Trophoblast cell (in vitro differentiated cells and primary cell): ENCODE results near the gene GRB7.
"Not testable (repeated sequence)": the region's sequence is repeated elsewhere in the genome, so short reads cannot be mapped to it uniquely, and the experiment has no call there.

Experiments
- DNase-seq, 2 donors: peaks; one replicate each; pipeline ENCODE4 v3.0.0-alpha.2; 2016
- H2AFZ ChIP-seq: 2 replicates; pipeline ENCODE4 v1.6.1; 2013; ENCODE audit warnings: low read length, moderate library complexity, mild to moderate bottlenecking; ENCODE audit not compliant: insufficient read depth, poor library complexity
- H2AK5ac ChIP-seq: 2 replicates; pipeline ENCODE4 v1.6.1; 2013; ENCODE audit warnings: mild to moderate bottlenecking, low read length
- H2BK120ac ChIP-seq: 2 replicates; pipeline ENCODE4 v1.6.1; 2013; ENCODE audit warnings: low read length, mild to moderate bottlenecking, moderate library complexity; ENCODE audit not compliant: insufficient read depth, poor library complexity
- H2BK12ac ChIP-seq: 2 replicates; pipeline ENCODE4 v1.6.1; 2013; ENCODE audit warnings: mild to moderate bottlenecking, low read length, moderate library complexity
- H2BK5ac ChIP-seq: 2 replicates; pipeline ENCODE4 v1.6.1; 2013; ENCODE audit warnings: low read length, low read depth, moderate library complexity, mild to moderate bottlenecking; ENCODE audit not compliant: poor library complexity
- H3K14ac ChIP-seq: 2 replicates; pipeline ENCODE4 v1.6.1; 2013; ENCODE audit warnings: mild to moderate bottlenecking, low read length
- H3K18ac ChIP-seq: 2 replicates; pipeline ENCODE4 v1.6.1; 2013; ENCODE audit warnings: mild to moderate bottlenecking, low read length
- H3K23ac ChIP-seq: 2 replicates; pipeline ENCODE4 v1.6.1; 2013; ENCODE audit warnings: low read length
- H3K27ac ChIP-seq: 2 replicates; pipeline ENCODE4 v1.5.1; 2013; ENCODE audit warnings: low read depth, mild to moderate bottlenecking, inconsistent platforms, low read length, moderate library complexity
- H3K27me3 ChIP-seq: 2 replicates; pipeline ENCODE4 v1.6.1; 2013; ENCODE audit warnings: inconsistent platforms, mild to moderate bottlenecking, low read length, moderate library complexity; ENCODE audit not compliant: insufficient read depth
- H3K36me3 ChIP-seq, 2 experiments: 1 replicate in 1 of 2; 2 replicates in 1 of 2; pipeline ENCODE4 v1.6.1; 2013; ENCODE audit warnings: low read length in 2 of 2, mild to moderate bottlenecking in 2 of 2, moderate library complexity in 1 of 2; ENCODE audit not compliant: insufficient read depth in 2 of 2, control insufficient read depth in 1 of 2
- H3K4ac ChIP-seq: 2 replicates; pipeline ENCODE4 v1.6.1; 2013; ENCODE audit warnings: low read depth, mild to moderate bottlenecking, low read length, moderate library complexity
- H3K4me1 ChIP-seq, 2 experiments: 1 replicate in 1 of 2; 2 replicates in 1 of 2; pipeline ENCODE4 v1.6.1; 2013; ENCODE audit warnings: low read length in 2 of 2, mild to moderate bottlenecking in 2 of 2, moderate library complexity in 1 of 2; ENCODE audit not compliant: insufficient read depth in 2 of 2, control insufficient read depth in 1 of 2
- H3K4me2 ChIP-seq: 2 replicates; pipeline ENCODE4 v1.6.1; 2013; ENCODE audit warnings: inconsistent platforms, mild to moderate bottlenecking, low read length, moderate library complexity
- H3K4me3 ChIP-seq: 2 replicates; pipeline ENCODE4 v1.5.1; 2013; ENCODE audit warnings: mild to moderate bottlenecking, low read depth, low read length, inconsistent platforms
- H3K79me1 ChIP-seq: one replicate; pipeline ENCODE4 v1.6.1; 2013; ENCODE audit warnings: low read length
- H3K79me2 ChIP-seq: 2 replicates; pipeline ENCODE4 v1.6.1; 2013; ENCODE audit warnings: low read length, mild to moderate bottlenecking; ENCODE audit not compliant: control insufficient read depth, insufficient read depth, poor library complexity
- H3K9ac ChIP-seq: 2 replicates; pipeline ENCODE4 v1.6.1; 2013; ENCODE audit warnings: mild to moderate bottlenecking, low read length
- H3K9me3 ChIP-seq: 2 replicates; pipeline ENCODE4 v1.6.1; 2013; ENCODE audit warnings: low read depth, mild to moderate bottlenecking, control low read depth, inconsistent platforms, low read length; ENCODE audit not compliant: insufficient read depth
- H4K12ac ChIP-seq: 2 replicates; pipeline ENCODE4 v1.6.1; 2013; ENCODE audit warnings: low read depth, mild to moderate bottlenecking, low read length, moderate library complexity
- H4K8ac ChIP-seq: 2 replicates; pipeline ENCODE4 v1.6.1; 2013; ENCODE audit warnings: low read depth, mild to moderate bottlenecking, low read length, moderate library complexity
- H4K91ac ChIP-seq: one replicate; pipeline ENCODE4 v1.6.1; 2013; ENCODE audit warnings: low read depth, mild to moderate bottlenecking, low read length, moderate library complexity
- whole genome bisulfite sequencing: extraction: QIAGEN DNeasy Blood & Tissue Kit; methylation state at CpG from one replicate; pipeline ENCODE4 v1.1.7; 2013; ENCODE audit warnings: missing lambda C conversion rate; ENCODE audit not compliant: insufficient read length, insufficient coverage; ENCODE audit errors: extremely low coverage; 5-methylcytosine and 5-hydroxymethylcytosine counted together

The GRB7 gene

GRCh38 chr17:39745335-39746144, 7.8 kb downstream of the GRB7 start:
- H3K23ac ChIP-seq, result no peak overlapping the region
- no peak overlapping the region for H3K9ac ChIP-seq
- H3K27ac ChIP-seq, result no peak overlapping the region
- H4K8ac ChIP-seq, result no peak overlapping the region
- H3K4me2 ChIP-seq, result no peak overlapping the region
- peaks cover 3 to 7% of the 10 kb centered on the region in 2 experiments for H3K4me1 ChIP-seq
- no peak overlapping the region for H2BK5ac ChIP-seq
- H3K4ac ChIP-seq, result no peak overlapping the region
- DNase-seq, result no peak
- no peak overlapping the region for H3K18ac ChIP-seq
- H2BK120ac ChIP-seq, result no peak overlapping the region
- no peak overlapping the region for H2AFZ ChIP-seq
- no peaks in the 10 kb centered on the region for H3K27me3 ChIP-seq
- no peak overlapping the region for H4K12ac ChIP-seq
- peaks cover 2% of the 10 kb centered on the region for H3K79me1 ChIP-seq
- no peaks in the 10 kb centered on the region for H3K79me2 ChIP-seq
- H3K4me3 ChIP-seq, result no peak overlapping the region
- H4K91ac ChIP-seq, result no peak overlapping the region
- no peaks in the 10 kb centered on the region for H3K9me3 ChIP-seq
- no CpG with 5 or more reads among the region's 23 CpGs for WGBS
- H2AK5ac ChIP-seq, result no peak overlapping the region
- peaks cover 32 to 34% of the 10 kb centered on the region in 2 experiments for H3K36me3 ChIP-seq
- H3K14ac ChIP-seq, result no peak overlapping the region
- no peak overlapping the region for H2BK12ac ChIP-seq

GRCh38 chr17:39746145-39746461, 8.4 kb downstream of the GRB7 start:
- Histone ChIP-seq H3K4me3 (no peak overlapping the region), H3K4me2 (no peak overlapping the region)
- no CpG with 5 or more reads among the region's 7 CpGs for WGBS

GRCh38 chr17:39747745-39748144, 10.0 kb downstream of the GRB7 start:
- Histone ChIP-seq H2BK5ac (no peak overlapping the region), H2BK12ac (no peak overlapping the region), H4K8ac (no peak overlapping the region), H3K27ac (no peak overlapping the region), H2AK5ac (no peak overlapping the region), H3K18ac (no peak overlapping the region), H3K79me2 (no peaks in the 10 kb centered on the region), H3K9me3 (no peaks in the 10 kb centered on the region), H3K79me1 (peaks cover 2% of the 10 kb centered on the region), H3K4me2 (no peak overlapping the region), H3K23ac (no peak overlapping the region), H3K4me3 (no peak overlapping the region), H3K4ac (no peak overlapping the region), H3K27me3 (no peaks in the 10 kb centered on the region), H3K14ac (no peak overlapping the region), H2BK120ac (no peak overlapping the region), H3K36me3 (peaks cover 28 to 30% of the 10 kb centered on the region in 2 experiments), H4K12ac (no peak overlapping the region), H3K9ac (no peak overlapping the region), H3K4me1 (peaks cover 3 to 7% of the 10 kb centered on the region in 2 experiments), H4K91ac (no peak overlapping the region), H2AFZ (no peak overlapping the region)
- no peak for DNase-seq
- WGBS, result no CpG with 5 or more reads among the region's 4 CpGs

More at GRCh38 chr17:39746145-39746461, 8.4 kb downstream of the GRB7 start:
- peaks cover 2% of the 10 kb centered on the region for H3K79me1 ChIP-seq
- no peak for DNase-seq
- no peaks in the 10 kb centered on the region for H3K27me3 ChIP-seq
- H2BK5ac ChIP-seq, result no peak overlapping the region
- H2BK12ac ChIP-seq, result no peak overlapping the region
- no peak overlapping the region for H3K14ac ChIP-seq
- no peak overlapping the region for H3K9ac ChIP-seq
- peaks cover 32 to 34% of the 10 kb centered on the region in 2 experiments for H3K36me3 ChIP-seq
- H3K23ac ChIP-seq, result no peak overlapping the region
- no peak overlapping the region for H3K4ac ChIP-seq
- H2BK120ac ChIP-seq, result no peak overlapping the region
- H2AK5ac ChIP-seq, result no peak overlapping the region
- H3K4me1 ChIP-seq, result peaks cover 3 to 7% of the 10 kb centered on the region in 2 experiments
- no peak overlapping the region for H3K18ac ChIP-seq
- no peak overlapping the region for H2AFZ ChIP-seq
- H3K27ac ChIP-seq, result no peak overlapping the region
- no peaks in the 10 kb centered on the region for H3K79me2 ChIP-seq
- H4K12ac ChIP-seq, result no peak overlapping the region
- H4K91ac ChIP-seq, result no peak overlapping the region
- no peaks in the 10 kb centered on the region for H3K9me3 ChIP-seq
- H4K8ac ChIP-seq, result no peak overlapping the region

GRCh38 chr17:39748444-39749034, 10.8 kb downstream of the GRB7 start:
- not testable (repeated sequence) for H3K4me3 ChIP-seq, H3K9ac ChIP-seq, H4K8ac ChIP-seq, H3K9me3 ChIP-seq, H2BK5ac ChIP-seq, DNase-seq, H3K79me1 ChIP-seq, H2BK120ac ChIP-seq, H4K91ac ChIP-seq, H2BK12ac ChIP-seq, H4K12ac ChIP-seq, H3K23ac ChIP-seq, H3K4ac ChIP-seq, H3K27me3 ChIP-seq, H3K14ac ChIP-seq, H2AK5ac ChIP-seq, H3K27ac ChIP-seq, H2AFZ ChIP-seq, H3K4me1 ChIP-seq, H3K79me2 ChIP-seq, H3K18ac ChIP-seq, H3K4me2 ChIP-seq
- peaks cover 24% of the 10 kb centered on the region in 2 experiments for H3K36me3 ChIP-seq
- WGBS, result no CpG with 5 or more reads among the region's 8 CpGs
